ENCODE results near the gene CHAT. TPM values are rescaled to one million over a fixed set of nuclear protein-coding genes. Genes with fewer than 3 reads are reported as not detected.

Gene CHAT
- total RNA-seq, 1 donor from 2014 or later = not detected

DNA sequence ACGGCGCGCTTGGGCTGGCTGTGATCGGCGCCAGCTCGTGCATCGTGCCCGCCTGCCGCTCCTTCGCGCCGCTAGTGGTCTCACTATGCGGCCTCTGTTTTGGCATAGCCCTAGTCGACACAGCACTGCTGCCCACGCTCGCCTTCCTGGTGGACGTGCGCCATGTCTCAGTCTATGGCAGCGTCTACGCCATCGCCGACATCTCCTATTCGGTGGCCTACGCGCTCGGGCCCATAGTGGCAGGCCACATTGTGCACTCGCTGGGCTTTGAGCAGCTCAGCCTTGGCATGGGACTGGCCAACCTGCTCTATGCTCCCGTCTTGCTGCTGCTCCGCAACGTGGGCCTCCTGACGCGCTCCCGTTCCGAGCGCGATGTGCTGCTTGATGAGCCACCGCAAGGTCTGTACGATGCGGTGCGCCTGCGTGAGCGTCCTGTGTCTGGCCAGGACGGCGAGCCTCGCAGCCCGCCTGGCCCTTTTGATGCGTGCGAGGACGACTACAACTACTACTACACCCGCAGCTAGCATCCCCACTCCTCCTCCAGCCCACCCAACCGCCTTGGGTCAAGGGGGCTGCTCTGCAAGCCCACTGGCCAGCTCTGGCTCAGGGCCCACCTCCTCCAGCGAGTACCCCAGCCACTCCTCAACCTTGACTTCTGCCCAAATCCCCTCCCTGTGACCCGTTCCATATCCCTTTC lies 1.9 kb upstream of the CHAT start:
- DNase-seq (ENCODE audit: low read depth) = no peak
- TF ChIP-seq, protein P1, sequence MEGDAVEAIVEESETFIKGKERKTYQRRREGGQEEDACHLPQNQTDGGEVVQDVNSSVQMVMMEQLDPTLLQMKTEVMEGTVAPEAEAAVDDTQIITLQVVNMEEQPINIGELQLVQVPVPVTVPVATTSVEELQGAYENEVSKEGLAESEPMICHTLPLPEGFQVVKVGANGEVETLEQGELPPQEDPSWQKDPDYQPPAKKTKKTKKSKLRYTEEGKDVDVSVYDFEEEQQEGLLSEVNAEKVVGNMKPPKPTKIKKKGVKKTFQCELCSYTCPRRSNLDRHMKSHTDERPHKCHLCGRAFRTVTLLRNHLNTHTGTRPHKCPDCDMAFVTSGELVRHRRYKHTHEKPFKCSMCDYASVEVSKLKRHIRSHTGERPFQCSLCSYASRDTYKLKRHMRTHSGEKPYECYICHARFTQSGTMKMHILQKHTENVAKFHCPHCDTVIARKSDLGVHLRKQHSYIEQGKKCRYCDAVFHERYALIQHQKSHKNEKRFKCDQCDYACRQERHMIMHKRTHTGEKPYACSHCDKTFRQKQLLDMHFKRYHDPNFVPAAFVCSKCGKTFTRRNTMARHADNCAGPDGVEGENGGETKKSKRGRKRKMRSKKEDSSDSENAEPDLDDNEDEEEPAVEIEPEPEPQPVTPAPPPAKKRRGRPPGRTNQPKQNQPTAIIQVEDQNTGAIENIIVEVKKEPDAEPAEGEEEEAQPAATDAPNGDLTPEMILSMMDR (conservative IDR thresholded peaks at IDR 0.05; ENCODE audit: low read depth, low read length) = no peak
- H3K4me3 ChIP-seq (ENCODE audit: low read depth, low read length) = no peak overlapping the region

DNA sequence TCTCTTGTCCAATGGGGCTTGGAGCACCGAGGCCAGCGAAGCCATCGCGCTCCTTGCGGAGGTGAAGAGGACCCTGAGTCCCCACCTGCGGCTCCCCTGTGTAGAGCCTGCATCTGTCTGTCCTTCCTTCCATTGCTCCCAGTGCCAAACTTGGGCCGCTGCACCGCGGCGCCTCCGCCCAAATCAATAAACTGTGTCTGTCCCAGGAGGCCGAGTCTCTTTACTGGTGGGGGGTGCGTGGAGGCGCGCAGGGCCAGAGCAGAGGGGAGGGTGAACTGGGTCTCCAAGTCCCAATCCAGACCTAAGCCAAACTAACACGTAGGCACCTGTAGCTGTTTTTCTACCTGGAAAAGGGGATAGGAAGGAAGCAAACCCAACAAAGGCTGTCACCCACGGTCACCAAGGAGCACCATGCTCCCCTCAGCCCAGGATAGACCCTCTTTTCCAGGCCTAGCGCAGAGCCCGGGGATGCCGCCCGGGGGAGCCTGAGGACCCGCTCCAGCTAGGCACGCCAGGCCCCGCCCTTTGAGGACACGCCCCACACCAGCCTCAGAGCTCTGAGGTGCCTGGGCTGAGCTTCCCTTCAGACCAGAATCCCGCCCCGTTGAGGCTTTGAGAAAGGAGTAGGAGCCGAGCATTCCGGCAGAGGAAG lies 1.2 kb upstream of the CHAT start:
- TF ChIP-seq, protein P1 (conservative IDR thresholded peaks at IDR 0.05; ENCODE audit: low read depth, low read length) = no peak
- H3K4me3 ChIP-seq (ENCODE audit: low read depth, low read length) = no peak overlapping the region
- DNase-seq (ENCODE audit: low read depth) = no peak

DNA sequence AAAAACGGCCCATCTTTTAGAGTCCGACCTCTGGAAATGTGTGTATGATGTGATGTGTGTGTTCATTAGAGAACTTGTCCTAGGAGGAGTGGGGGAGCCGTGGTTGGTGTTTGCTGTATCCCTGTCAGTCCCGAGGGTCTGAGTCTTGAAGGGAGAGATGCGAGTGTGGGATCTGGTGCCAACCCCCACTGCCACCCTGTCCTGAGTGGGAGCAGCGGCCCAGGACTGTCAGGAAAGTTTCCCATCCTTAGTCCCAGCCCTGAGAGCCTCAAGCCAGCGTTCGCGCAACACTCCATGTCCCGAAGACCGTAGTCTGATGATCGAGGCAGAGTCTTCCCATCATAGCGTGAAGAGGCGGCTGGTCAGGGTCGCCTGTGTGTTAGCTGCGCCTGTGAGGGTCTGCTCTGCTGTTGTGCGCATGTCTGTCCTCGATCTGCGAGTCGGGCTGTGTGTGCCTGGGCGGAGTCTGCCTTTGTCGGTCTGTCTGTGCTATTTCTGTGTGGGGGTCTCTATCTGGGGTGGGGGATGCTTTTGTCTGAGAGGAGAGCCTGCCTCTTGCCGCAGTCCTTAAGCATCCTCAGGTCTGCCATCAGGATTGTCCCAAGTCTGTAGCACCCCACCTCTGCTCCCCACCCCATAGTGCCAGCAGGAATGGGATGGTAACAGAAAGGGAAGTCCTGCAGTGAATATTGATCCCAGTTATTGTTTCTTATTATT lies 514 bp upstream of the CHAT start:
- H3K4me3 ChIP-seq (ENCODE audit: low read depth, low read length) = no peak overlapping the region
- DNase-seq (ENCODE audit: low read depth) = no peak
- TF ChIP-seq, protein P1 (conservative IDR thresholded peaks at IDR 0.05; ENCODE audit: low read depth, low read length) = no peak

DNA sequence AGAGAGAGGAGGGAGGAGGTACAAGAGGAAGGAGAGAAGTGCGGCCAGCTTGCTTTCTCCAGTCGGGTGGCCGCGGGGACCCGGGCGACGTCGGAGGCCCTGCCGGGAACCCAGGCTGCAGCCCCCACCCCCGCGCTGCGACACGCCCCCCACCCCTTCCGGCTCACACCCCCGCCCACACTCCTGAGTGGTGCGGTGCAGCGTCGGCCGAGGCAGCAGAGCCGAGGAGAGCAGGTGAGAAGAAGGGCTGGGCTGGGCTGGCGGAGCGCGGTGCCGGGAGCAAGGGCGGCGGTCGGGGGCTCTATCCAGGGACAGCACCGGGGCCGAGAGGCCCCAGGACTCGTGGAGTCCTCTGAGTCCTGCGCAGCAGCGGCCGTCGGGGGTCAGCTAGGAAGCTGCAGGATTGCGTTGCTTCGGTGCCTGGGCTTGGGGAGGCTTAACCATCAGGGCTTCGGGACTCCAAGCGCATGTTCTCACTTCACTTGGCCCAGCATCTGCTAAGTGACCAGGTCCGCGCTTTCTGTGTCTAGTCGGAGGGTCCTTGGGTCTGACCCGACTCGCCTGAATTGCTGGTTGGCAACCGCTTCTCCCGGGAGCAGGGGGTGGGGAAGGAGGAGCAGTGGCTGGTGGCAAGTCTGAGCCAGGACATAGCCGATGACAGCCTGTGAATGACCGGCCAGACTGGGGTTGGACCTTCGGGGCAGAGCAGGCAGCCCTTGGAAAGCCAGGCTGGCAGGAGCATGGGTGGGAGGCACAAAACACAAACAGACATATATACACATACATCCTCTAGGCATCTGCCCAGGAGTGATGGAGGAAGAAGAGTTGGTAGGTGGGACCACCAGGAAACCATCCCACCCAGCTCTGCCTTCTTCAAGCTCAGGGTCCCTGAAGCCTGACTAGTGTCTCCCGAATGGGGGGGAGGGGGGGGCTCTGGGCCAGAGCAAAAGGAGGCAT lies 683 bp downstream of the CHAT start:
- no peak overlapping the region for H3K4me3 ChIP-seq (ENCODE audit: low read depth, low read length)
- no peak for DNase-seq (ENCODE audit: low read depth)
- TF ChIP-seq, protein P1 (conservative IDR thresholded peaks at IDR 0.05; ENCODE audit: low read depth, low read length) = no peak

DNA sequence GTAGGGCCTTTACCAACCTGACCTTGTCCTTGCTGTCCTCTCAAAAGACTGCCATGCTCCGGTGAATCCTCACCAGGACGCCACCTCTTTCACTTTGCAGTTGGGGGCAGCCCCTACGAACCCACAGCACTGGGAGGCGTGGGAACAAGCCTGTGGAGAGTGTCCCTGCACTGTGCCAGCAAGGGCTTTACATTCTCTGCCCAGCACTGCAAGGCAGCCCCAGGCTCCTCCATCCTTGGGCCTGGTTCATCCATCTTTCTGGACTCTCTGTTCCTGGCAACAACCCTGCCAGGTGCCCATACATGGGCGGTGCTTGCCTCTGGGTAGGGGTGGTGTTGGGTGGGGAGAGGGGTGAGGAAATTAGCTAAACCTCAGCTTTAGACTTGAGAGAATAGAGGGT lies 1.4 kb downstream of the CHAT start:
- TF ChIP-seq, protein P1 (conservative IDR thresholded peaks at IDR 0.05; ENCODE audit: low read depth, low read length) = no peak
- H3K4me3 ChIP-seq (ENCODE audit: low read depth, low read length) = no peak overlapping the region
- no peak for DNase-seq (ENCODE audit: low read depth)

DNA sequence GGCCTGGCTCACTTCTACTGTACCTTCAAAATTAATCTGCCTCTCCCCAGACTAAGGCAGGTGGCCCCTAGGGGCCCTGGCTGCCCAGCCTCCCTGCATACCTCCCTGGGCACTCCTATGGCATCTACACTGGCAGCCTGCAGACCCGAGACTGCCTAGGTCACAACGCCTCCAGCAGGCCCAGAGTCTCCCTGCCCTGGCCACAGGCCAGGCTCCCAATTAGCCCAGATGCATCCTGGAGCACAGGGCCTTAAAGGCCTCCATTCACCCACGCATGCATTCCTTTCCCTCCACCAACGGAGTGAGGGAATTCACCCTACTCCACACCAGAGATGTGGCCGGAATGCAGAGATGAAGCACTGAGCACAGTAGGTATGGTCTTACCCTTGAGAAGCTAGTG lies 1.9 kb downstream of the CHAT start:
- no peak for DNase-seq (ENCODE audit: low read depth)

More for the DNA sequence above, 1.9 kb downstream of the CHAT start:
- no peak overlapping the region for H3K4me3 ChIP-seq (ENCODE audit: low read depth, low read length)
- TF ChIP-seq, protein P1 (conservative IDR thresholded peaks at IDR 0.05; ENCODE audit: low read depth, low read length) = no peak

All from epithelial cell of proximal tubule (primary cell).